NT2/D1 (cell line): Measurements from ENCODE around the gene CYP2W1.

Experiments used
- SUZ12 ChIP-seq: IDR thresholded peaks from 2 replicates; pipeline ENCODE4 v1.6.1; 2011; ENCODE audit not compliant: insufficient read length, insufficient read depth; ENCODE audit errors: extremely low read depth
- YY1 ChIP-seq: IDR thresholded peaks from 2 replicates; pipeline ENCODE4 v1.6.1; 2011; ENCODE audit not compliant: insufficient read length, insufficient read depth

DNA sequence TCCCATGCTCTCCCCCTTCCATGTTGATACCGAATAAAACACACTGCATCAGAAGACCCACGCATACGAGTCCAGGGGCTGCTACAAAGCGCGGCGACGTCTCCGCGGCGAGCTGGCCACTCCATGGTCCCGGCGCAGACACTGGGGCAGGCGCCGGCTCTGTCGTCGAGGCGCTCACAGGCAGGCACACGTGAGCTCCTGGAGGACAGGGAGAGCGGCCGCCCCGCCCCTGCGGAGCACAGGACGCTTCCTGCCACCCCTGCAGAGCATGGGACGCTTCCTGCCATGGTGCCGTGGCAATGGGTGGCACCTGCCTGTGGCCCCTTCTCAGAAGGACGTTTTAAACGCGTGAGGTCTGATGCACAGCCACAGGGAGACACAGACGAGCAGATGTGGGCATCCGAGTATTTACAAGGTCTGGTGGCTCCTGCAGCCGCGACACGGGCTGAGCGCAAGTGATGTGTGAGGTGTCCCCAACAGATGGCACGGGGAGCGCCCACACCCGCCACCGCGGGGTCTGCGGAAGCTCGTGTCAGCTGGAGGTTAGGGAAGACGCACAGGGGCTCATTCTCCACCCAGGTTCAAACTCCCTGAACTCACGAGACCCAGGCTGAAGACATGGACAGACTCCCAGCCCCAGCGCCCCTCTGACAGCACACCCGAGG is 40.0 kb downstream of the CYP2W1 start:
- no peak for TF ChIP-seq YY1
- TF ChIP-seq SUZ12: no peak
